D721Med (cell line): Measurements from ENCODE around the gene SMC4.
A peak's percentile ranks its signal among the peaks of the same experiment; 100 is the strongest.
"Not testable (repeated sequence)": the region's sequence is repeated elsewhere in the genome, so short reads cannot be mapped to it uniquely, and the experiment has no call there.

ENCODE experiments used
- DNase-seq: peaks from one replicate; pipeline ENCODE4 v3.0.0; 2011; ENCODE audit warnings: low spot score; ENCODE audit not compliant: insufficient read length
- FAIRE-seq: peaks from 2 replicates; lab custom pipeline; 2011; peaks lifted over from hg19 to GRCh38; lab: Jason Lieb, UNC
- CTCF ChIP-seq: IDR thresholded peaks from 2 replicates; pipeline ENCODE4 v1.5.1; 2012; ENCODE audit warnings: mild to moderate bottlenecking, control low read depth; ENCODE audit not compliant: insufficient read depth; ENCODE audit errors: missing control alignments

The SMC4 gene

GRCh38 chr3:160399125-160400029 lies at the start of gene SMC4, which contains the start of gene IFT80:
Gene SMC4 (plus strand): TSS chr3:160399650. CDS start chr3:160400827, 1,177 bp downstream.
Gene IFT80 (minus strand): TSS chr3:160399225. CDS start chr3:160384600, 14,625 bp downstream.
- no peak for FAIRE-seq
- no peak for TF ChIP-seq CTCF
- DNase-seq: peak; percentile 46

- FAIRE-seq: no peak
- TF ChIP-seq CTCF: no peak
- DNase-seq: no peak
Measured at GRCh38 chr3:160355826-160356225, 43.6 kb upstream of the SMC4 start.

- DNase-seq, FAIRE-seq: not testable (repeated sequence)
Measured at GRCh38 chr3:160362896-160363295, 36.6 kb upstream of the SMC4 start.

- DNase-seq: no peak
- FAIRE-seq: no peak
- TF ChIP-seq CTCF: no peak
Measured at GRCh38 chr3:160365869-160366522, 33.5 kb upstream of the SMC4 start.

GRCh38 chr3:160368804-160369203 lies 30.6 kb upstream of the SMC4 start:
- FAIRE-seq: no peak
- no peak for DNase-seq
- TF ChIP-seq CTCF: no peak

- TF ChIP-seq CTCF: no peak
- FAIRE-seq: no peak
- DNase-seq: no peak
Measured at GRCh38 chr3:160369784-160370183, 29.7 kb upstream of the SMC4 start.

- DNase-seq (no peak), FAIRE-seq (peak; percentile 99)
- no peak for TF ChIP-seq CTCF
Measured at GRCh38 chr3:160370987-160371857, 28.2 kb upstream of the SMC4 start.
